OCI-LY7 (cell line): ENCODE results near the gene CYP4V2. TPM values are rescaled to one million over a fixed set of nuclear protein-coding genes. Genes with fewer than 3 reads are reported as not detected.

Experiments used
- BruUV-seq: library from RNA; stranded (reverse); fragments of 400-500 nt; replicated peaks from 2 replicates; lab custom pipeline; 2021; lab: Mats Ljungman, UMichigan
- CTCF ChIA-PET: fragments of 300-600 bp; sonication (Branson Sonifier 250); formaldehyde crosslinking; loops from one replicate; lab custom pipeline; 2022; ENCODE audit warnings: antibody characterized with exemption; ENCODE audit not compliant: unreplicated experiment; lab: Charles Lee
- POLR2A ChIA-PET: fragments of 300-600 bp; sonication (Branson Sonifier 250); formaldehyde crosslinking; loops from one replicate; lab custom pipeline; 2022; ENCODE audit warnings: antibody characterized with exemption; lab: Charles Lee
- DNase-seq: peaks from one replicate; pipeline ENCODE4 v3.0.0-alpha.2; 2015; ENCODE audit warnings: low spot score
- H2AFZ ChIP-seq: fragments of 200-600 bp; sonication (generic), shearing (Covaris generic); 2 replicates; pipeline ENCODE4 v1.6.1; 2014; ENCODE audit warnings: mild to moderate bottlenecking, antibody characterized with exemption, low read length, moderate library complexity
- H3K27ac ChIP-seq: fragments of 200-600 bp; sonication (generic); 2 replicates; pipeline ENCODE4 v1.5.1; 2014; ENCODE audit warnings: mixed run types, low read depth, mild to moderate bottlenecking, moderate library complexity, low read length, inconsistent platforms; ENCODE audit not compliant: poor library complexity, severe bottlenecking
- H3K36me3 ChIP-seq: fragments of 200-600 bp; sonication (generic); 2 replicates; pipeline ENCODE4 v1.6.1; 2014; ENCODE audit warnings: mild to moderate bottlenecking, antibody characterized with exemption, low read length, moderate library complexity, mixed read lengths; ENCODE audit not compliant: insufficient read depth
- H3K4me1 ChIP-seq: fragments of 200-600 bp; sonication (generic); 2 replicates; pipeline ENCODE4 v1.5.1; 2014; ENCODE audit warnings: mild to moderate bottlenecking, low read length; ENCODE audit not compliant: insufficient read depth, poor library complexity, severe bottlenecking
- H3K4me2 ChIP-seq: fragments of 200-600 bp; sonication (generic); 2 replicates; pipeline ENCODE4 v1.6.1; 2014; ENCODE audit warnings: mild to moderate bottlenecking, low read length
- H3K4me3 ChIP-seq: fragments of 200-600 bp; sonication (generic); 2 replicates; pipeline ENCODE4 v1.5.1; 2014; ENCODE audit warnings: mild to moderate bottlenecking, low read depth, low read length; ENCODE audit not compliant: poor library complexity, severe bottlenecking
- H3K79me2 ChIP-seq: fragments of 200-600 bp; sonication (generic); 2 replicates; pipeline ENCODE4 v1.6.1; 2016; ENCODE audit warnings: low read depth, mild to moderate bottlenecking, low read length, moderate library complexity, mixed read lengths; ENCODE audit not compliant: insufficient read depth
- H3K9me2 ChIP-seq: fragments of 200-600 bp; sonication (generic); 2 replicates; pipeline ENCODE4 v1.6.1; 2016; ENCODE audit warnings: mild to moderate bottlenecking, low read length, mixed read lengths; ENCODE audit not compliant: insufficient read depth
- H3K9me3 ChIP-seq: fragments of 200-600 bp; sonication (generic); 2 replicates; pipeline ENCODE4 v1.6.1; 2014; ENCODE audit warnings: mild to moderate bottlenecking, mixed run types, low read length, mixed read lengths
- H4K20me1 ChIP-seq: fragments of 200-600 bp; sonication (generic); 2 replicates; pipeline ENCODE4 v1.6.1; 2014; ENCODE audit warnings: mild to moderate bottlenecking, antibody characterized with exemption, low read length, moderate library complexity, mixed read lengths; ENCODE audit not compliant: insufficient read depth
- CTCF ChIP-seq: fragments of 200-600 bp; sonication (generic); conservative IDR thresholded peaks from 2 replicates; pipeline ENCODE4 v1.5.1; 2014; ENCODE audit warnings: mild to moderate bottlenecking, antibody characterized with exemption, low read length, moderate library complexity, mixed read lengths
- EZH2phosphoT487 ChIP-seq: fragments of 200-600 bp; sonication (generic); IDR thresholded peaks from 2 replicates; pipeline ENCODE4 v1.6.1; 2018; ENCODE audit warnings: low read depth, borderline replicate concordance, mild to moderate bottlenecking, mixed run types, antibody characterized with exemption, low read length, moderate library complexity, mixed read lengths
- intact Hi-C: fragments of 100-400 bp; cut with micrococcal nuclease; formaldehyde crosslinking; loops from one replicate; pipeline ENCODE4 v1.10.0; 2022; ENCODE audit not compliant: unreplicated experiment
- total RNA-seq, 2 experiments: library from RNA; depleted of rRNA in 1 of 2; stranded (reverse); fragments of >200 nt in 1 of 2; shearing (Covaris generic) in 1 of 2; gene quantifications; 2 replicates each; pipeline ENCODE4 v1.2.3, GENCODE V29; 2014 to 2022

Gene CYP4V2
- total RNA-seq, 2 experiments from 2014 or later: 6.9 to 12.5 TPM

GRCh38 chr4:186255122-186255521, 63.8 kb downstream of the CYP4V2 start:
- POLR2A ChIA-PET: no interaction called here
- CTCF ChIA-PET: no interaction called here
- H3K36me3 ChIP-seq: no peaks in the 10 kb centered on the region
- BruUV-seq: no TSS peak
- no peak for TF ChIP-seq EZH2phosphoT487
- no peak for TF ChIP-seq CTCF
- H3K4me2 ChIP-seq: no peak overlapping the region
- H4K20me1 ChIP-seq: no peaks in the 10 kb centered on the region
- no peaks in the 10 kb centered on the region for H3K9me2 ChIP-seq
- no peaks in the 10 kb centered on the region for H3K4me1 ChIP-seq
- no peak for DNase-seq
- intact Hi-C loops: no loop called here
- no peak overlapping the region for H3K27ac ChIP-seq
- H3K4me3 ChIP-seq: no peak overlapping the region
- H3K79me2 ChIP-seq: no peaks in the 10 kb centered on the region
- no peak overlapping the region for H2AFZ ChIP-seq
- no peaks in the 10 kb centered on the region for H3K9me3 ChIP-seq

- no peaks in the 10 kb centered on the region for H3K4me1 ChIP-seq
- no peak overlapping the region for H2AFZ ChIP-seq
- no peaks in the 10 kb centered on the region for H3K79me2 ChIP-seq
- H4K20me1 ChIP-seq: no peaks in the 10 kb centered on the region
- TF ChIP-seq EZH2phosphoT487 (no peak), CTCF (no peak)
- H3K4me2 ChIP-seq: no peak overlapping the region
- no peak overlapping the region for H3K4me3 ChIP-seq
- no peaks in the 10 kb centered on the region for H3K9me3 ChIP-seq
- no peaks in the 10 kb centered on the region for H3K9me2 ChIP-seq
- no peak for DNase-seq
- ChIA-PET CTCF (no interaction called here), POLR2A (no interaction called here)
- intact Hi-C loops: no loop called here
- BruUV-seq: no TSS peak
- no peak overlapping the region for H3K27ac ChIP-seq
- H3K36me3 ChIP-seq: no peaks in the 10 kb centered on the region
Measured at GRCh38 chr4:186258216-186258811, 66.9 kb downstream of the CYP4V2 start.

- DNase-seq: no peak
- no peaks in the 10 kb centered on the region for H3K9me3 ChIP-seq
- TF ChIP-seq CTCF (no peak), EZH2phosphoT487 (no peak)
- no TSS peak for BruUV-seq
- H3K79me2 ChIP-seq: no peaks in the 10 kb centered on the region
- no peaks in the 10 kb centered on the region for H3K9me2 ChIP-seq
- POLR2A ChIA-PET: no interaction called here
- no peak overlapping the region for H3K4me2 ChIP-seq
- H3K4me1 ChIP-seq: peaks cover 8% of the 10 kb centered on the region
- no peaks in the 10 kb centered on the region for H3K36me3 ChIP-seq
- CTCF ChIA-PET: no interaction called here
- H4K20me1 ChIP-seq: no peaks in the 10 kb centered on the region
- H2AFZ ChIP-seq: no peak overlapping the region
- intact Hi-C loops: no loop called here
- H3K4me3 ChIP-seq: no peak overlapping the region
- H3K27ac ChIP-seq: no peak overlapping the region
Measured at GRCh38 chr4:186260117-186260503, 68.7 kb downstream of the CYP4V2 start.
